Measurements from ENCODE around the gene DIRAS3.
"Not testable (repeated sequence)": the region's sequence is repeated elsewhere in the genome, so short reads cannot be mapped to it uniquely, and the experiment has no call there.

The DIRAS3 gene

GRCh38 chr1:68049941-68050878 is at the start of gene DIRAS3:
Gene DIRAS3, minus strand, starts transcription at chr1:68050627. Its CDS starts 3,330 bp downstream, at chr1:68047297.
- no peak for DNase-seq (ENCODE audit: low read depth)

- no peak for DNase-seq (ENCODE audit: low read depth)
These were observed 43.3 kb upstream of the DIRAS3 start for GRCh38 chr1:68093737-68094136.

DNA sequence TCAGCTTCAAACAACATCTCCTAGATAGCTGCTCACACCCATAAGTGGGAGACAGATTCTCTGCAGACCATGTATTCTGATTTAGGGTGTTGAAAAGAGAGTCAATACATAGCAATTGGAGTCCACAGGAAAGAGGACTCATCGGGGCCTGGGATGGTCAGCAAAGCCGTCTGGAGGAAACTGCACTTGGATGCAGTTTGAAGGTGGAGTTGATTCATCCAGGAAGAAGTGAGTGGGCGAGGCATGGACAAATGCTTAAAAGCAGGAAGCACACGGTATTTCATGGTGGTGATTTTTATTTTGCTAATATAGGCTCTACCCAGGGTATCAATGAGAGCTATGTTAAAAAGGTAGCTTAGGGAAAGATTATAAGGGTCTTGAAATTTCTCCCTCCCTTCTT is 36.8 kb upstream of the DIRAS3 start:
- no peak for DNase-seq (ENCODE audit: low read depth)

GRCh38 chr1:68085752-68086151 is 35.3 kb upstream of the DIRAS3 start:
- no peak for DNase-seq (ENCODE audit: low read depth)

- DNase-seq (ENCODE audit: low read depth) = no peak
These were observed 33.3 kb upstream of the DIRAS3 start for GRCh38 chr1:68083686-68084085.

GRCh38 chr1:68081775-68082283 is 31.4 kb upstream of the DIRAS3 start:
- DNase-seq (ENCODE audit: low read depth) = no peak

DNA sequence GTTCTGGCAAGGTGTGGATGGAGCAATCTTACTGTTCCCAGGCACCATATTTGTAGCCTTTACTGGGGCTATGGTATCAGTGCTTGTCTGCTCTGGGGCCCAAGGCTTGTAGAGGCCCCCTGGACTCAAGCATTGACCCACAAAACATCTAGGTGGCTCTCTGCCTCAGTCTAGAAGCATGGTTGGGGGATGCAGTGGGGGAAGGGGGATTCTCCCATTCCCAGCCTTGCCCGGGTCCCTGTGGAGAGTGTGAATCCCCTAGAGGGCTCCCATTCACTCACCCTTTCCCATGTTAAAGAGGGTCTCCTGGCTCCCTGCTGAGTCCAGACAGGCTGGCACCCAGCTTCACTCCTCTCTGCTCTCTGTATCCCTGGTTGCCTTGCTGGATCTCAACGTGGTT is 28.2 kb upstream of the DIRAS3 start:
- DNase-seq (ENCODE audit: low read depth) = no peak

DNA sequence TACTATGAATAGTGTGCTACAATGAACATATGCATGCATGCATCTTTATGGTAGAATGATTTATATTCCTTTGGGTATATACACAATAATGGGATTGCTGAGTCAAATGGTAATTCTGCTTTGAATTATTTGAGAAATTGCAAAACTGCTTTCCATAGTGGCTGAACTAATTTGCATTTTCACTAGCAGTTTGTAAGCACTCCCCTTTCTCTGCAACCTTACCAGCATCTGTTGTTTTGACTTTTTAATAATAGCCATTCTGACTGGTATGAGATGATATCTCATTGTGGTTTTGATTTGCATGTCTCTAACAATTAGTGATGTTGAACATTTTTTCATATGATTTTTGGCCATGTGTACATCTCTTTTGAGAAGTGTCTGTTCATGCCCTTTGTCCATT is 24.0 kb upstream of the DIRAS3 start:
- no peak for DNase-seq (ENCODE audit: low read depth)

DNA sequence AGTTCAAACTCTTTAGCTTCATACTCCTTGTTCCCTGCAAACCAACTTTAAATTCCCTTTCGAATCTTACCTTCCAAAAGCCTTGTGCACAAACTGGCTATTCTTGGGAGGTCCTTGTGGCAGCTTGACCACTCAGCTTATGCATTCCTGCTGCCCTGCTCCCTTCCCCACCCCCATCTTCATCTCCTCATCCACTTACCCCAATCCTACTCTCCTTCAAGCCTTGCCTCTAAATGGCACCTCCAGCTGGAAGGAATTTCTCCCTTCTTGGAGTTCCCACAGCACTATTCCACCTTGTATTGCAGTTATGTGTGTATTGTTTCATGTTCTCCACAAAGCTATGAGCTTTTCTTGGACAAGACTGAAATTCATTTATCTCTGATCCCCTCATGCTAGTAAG is 15.3 kb upstream of the DIRAS3 start:
- no peak for DNase-seq (ENCODE audit: low read depth)

DNA sequence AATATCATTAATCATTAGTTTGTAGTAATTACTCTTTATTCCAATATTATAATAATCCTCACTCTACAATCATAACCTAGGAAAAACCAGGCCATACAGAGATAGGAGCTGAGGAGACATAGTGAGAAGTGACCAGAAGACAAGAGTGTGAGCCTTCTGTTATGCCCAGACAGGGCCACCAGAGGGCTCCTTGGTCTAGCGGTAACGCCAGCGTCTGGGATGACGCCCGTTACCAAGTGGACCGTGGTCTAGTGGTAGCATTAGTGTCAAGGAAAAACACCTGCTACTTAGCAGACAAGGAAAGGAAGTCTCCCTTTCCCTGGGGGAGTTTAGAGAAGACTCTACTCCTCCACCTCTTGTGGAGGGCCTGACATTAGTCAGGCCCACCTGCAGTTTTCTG is 7.6 kb upstream of the DIRAS3 start:
- DNase-seq (ENCODE audit: low read depth) = not testable (repeated sequence)

DNA sequence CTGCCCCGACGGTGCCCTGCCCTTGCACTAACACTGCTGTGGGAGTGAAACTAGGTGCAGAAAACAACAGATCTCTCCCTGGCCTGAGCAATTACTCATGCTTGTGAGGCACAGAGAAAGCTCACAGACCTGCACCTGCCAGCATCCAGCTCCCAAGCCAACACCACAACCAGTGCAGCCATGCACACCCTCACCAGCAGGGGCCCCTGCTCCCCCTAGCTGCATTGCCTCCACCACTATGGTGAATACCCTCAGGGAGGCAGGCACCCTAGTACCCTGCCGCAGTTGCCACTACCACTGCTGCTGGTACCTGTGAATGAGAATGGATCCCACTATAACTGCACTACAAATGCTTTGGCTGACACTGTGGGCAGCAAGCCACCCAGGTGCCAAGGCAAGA is 7.1 kb upstream of the DIRAS3 start:
- no peak for DNase-seq (ENCODE audit: low read depth)

- no peak for DNase-seq (ENCODE audit: low read depth)
These were observed 6.6 kb upstream of the DIRAS3 start for GRCh38 chr1:68057050-68057449.

GRCh38 chr1:68051475-68051874 is 1.0 kb upstream of the DIRAS3 start:
- no peak for DNase-seq (ENCODE audit: low read depth)

DNA sequence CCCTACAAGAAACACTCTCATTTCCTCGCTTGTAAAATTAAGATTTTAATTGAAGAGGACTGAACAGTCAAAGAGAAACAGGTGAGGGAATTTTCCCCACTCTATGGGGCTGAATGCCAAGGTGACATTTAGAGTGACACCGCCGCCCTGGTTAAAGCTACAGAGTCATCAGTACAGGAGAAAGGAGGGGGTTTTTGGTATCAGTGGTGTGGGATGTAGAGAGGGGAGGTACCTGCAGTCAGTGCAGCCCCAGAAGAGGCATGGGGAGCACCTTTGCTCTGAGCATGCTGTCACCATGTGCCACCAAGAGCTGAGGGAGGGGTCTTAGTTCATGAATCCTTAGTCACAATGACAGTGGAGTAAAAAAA is 2.8 kb downstream of the DIRAS3 start:
- DNase-seq (ENCODE audit: low read depth) = no peak

DNA sequence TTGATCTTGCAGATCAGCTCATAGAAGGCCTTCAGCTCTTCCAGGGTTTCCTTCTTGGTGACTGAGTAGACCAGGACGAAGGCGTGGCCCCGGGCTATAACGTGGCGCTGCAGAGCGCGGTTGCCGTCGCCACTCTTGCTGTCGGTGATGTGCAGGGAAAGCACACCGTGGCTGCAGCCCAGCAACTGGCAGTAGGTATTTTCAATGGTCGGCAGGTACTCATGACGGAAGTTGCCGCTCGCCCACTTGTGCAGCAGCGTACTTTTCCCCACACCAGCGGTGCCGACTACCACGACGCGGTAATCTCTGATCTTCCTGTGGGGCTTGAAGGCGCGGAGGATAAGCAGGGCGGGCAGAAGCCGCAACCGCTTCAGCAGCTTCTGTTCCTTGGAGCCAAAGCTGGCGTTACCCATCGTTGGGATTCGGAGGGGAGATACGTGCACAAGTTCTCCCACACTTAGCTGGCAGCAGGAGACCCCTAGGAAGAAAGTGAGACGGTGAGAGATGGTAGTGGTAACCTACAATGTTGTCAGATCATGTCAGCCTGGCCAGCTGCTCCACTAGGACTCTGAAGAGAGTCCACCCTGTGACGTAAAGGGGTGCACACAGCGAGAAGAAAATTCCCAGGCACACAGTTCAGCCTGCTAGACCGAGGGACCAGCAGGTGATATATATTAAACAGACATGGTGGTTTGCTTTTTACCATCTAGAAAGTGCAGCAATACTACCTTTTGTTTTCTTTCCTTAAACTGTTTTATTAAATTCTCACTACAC is 3.4 kb downstream of the DIRAS3 start:
- no peak for DNase-seq (ENCODE audit: low read depth)

DNA sequence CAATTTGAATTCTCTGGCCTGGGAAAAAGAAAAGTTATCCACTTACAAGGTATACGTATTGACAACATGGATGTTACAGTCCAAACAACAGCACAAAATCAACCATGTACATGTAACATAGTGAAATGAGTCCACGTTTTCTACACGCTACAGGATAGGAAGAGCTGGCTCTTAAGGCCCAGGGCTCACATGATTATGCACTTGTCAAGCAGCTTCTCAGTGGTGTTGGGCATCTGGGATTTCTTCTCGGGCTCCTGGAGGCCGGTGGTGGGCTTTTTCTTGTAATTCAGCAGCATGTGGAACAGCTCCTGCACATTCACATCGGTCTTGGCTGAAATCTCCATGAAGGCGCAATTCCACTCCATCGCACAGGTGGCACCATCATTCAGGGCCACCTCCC is 4.0 kb downstream of the DIRAS3 start:
- no peak for DNase-seq (ENCODE audit: low read depth)

- DNase-seq (ENCODE audit: low read depth) = no peak
These were observed 4.8 kb downstream of the DIRAS3 start for GRCh38 chr1:68045511-68046180.

GRCh38 chr1:68043443-68044090 is 6.9 kb downstream of the DIRAS3 start:
- DNase-seq (ENCODE audit: low read depth) = no peak

DNA sequence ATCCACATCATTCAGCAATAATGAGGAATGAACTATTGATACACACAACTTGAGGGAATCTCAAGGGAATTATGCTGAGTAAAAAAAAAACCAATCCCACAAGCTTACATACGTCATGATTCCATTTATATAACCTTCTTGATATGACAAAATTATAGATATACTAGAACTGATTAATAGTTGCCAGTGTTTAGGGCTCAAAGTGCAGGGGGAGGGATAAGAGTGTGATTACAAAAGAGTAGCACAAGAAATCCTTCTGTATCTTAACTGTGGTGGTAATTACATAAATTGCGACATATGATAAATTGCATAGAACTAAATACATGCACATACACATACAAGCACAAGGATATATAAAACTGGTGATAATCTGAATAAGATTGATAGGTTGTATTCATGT is 13.5 kb downstream of the DIRAS3 start:
- no peak for DNase-seq (ENCODE audit: low read depth)

- DNase-seq (ENCODE audit: low read depth) = no peak
These were observed 21.0 kb downstream of the DIRAS3 start for GRCh38 chr1:68029444-68029843.

GRCh38 chr1:68028566-68028965 is 21.9 kb downstream of the DIRAS3 start:
- DNase-seq (ENCODE audit: low read depth) = no peak
